ENCODE results near the gene PCNP. TPM values are rescaled to one million over a fixed set of nuclear protein-coding genes. Genes with fewer than 3 reads are reported as not detected.
A peak's percentile ranks its signal among the peaks of the same experiment; 100 is the strongest.

The PCNP gene
- total and polyA plus RNA-seq, 9 of the 15 experiments (the other 6 are each of a cell fraction or from before 2014, with no cell fraction given): 54.3 to 170 (median 150) TPM

- TF ChIP-seq ZNF140 (CRISPR knock-in tag; IDR thresholded peaks at IDR 0.05): peak; percentile 43; the same call in 1 of the 2 replicates
- TF ChIP-seq ARID1B (IDR thresholded peaks at IDR 0.05): peak; percentile 75
- peak; percentile 17; the same call in 1 of the 2 replicates for TF ChIP-seq SMARCE1 (IDR thresholded peaks at IDR 0.05)
- TF ChIP-seq ZNF707 (CRISPR knock-in tag; conservative IDR thresholded peaks at IDR 0.05): peak; percentile 67; the same call in 1 of the 2 replicates
- peak; percentile 85 for TF ChIP-seq PTRF (tag; IDR thresholded peaks at IDR 0.05)
- 0 out of 2 replicates have a peak, but pooled peaks have one; percentile 12 for TF ChIP-seq CTBP1 (IDR thresholded peaks at IDR 0.05; ENCODE audit: borderline replicate concordance)
- peak; percentile 64; the same call in 1 of the 2 replicates for TF ChIP-seq ETV5 (CRISPR knock-in tag; IDR thresholded peaks at IDR 0.05; ENCODE audit: low read depth)
- peak; percentile 82 for TF ChIP-seq TCF3 (CRISPR knock-in tag; IDR thresholded peaks at IDR 0.05)
- peak; percentile 71 for TF ChIP-seq CBFA2T3 (IDR thresholded peaks at IDR 0.05)
- peak; percentile 90 for TF ChIP-seq ZBTB9 (CRISPR knock-in tag; IDR thresholded peaks at IDR 0.05)
- peak in 1 of 2 experiments; percentile 87; a peak in 2 of 4 replicates for TF ChIP-seq TEAD1 (CRISPR knock-in tag; IDR thresholded peaks at IDR 0.05)
- peak; percentile 50; the same call in 1 of the 2 replicates for TF ChIP-seq PKNOX1 (IDR thresholded peaks at IDR 0.05)
- peak; percentile 88 for TF ChIP-seq PTTG1 (tag; IDR thresholded peaks at IDR 0.05; ENCODE audit: low read depth)
- 0 out of 2 replicates have a peak, but pooled peaks have one; percentile 18 for TF ChIP-seq SMARCA4 (IDR thresholded peaks at IDR 0.05)
- TF ChIP-seq ZBTB12 (CRISPR knock-in tag; IDR thresholded peaks at IDR 0.05): peak; percentile 69
- peak; percentile 83; the same call in 1 of the 2 replicates for TF ChIP-seq HBP1 (CRISPR knock-in tag; IDR thresholded peaks at IDR 0.05)
- TF ChIP-seq BACH1 (tag; IDR thresholded peaks at IDR 0.05): peak; percentile 68; the same call in 1 of the 2 replicates
- 0 out of 2 replicates have a peak, but pooled peaks have one; percentile 61 for TF ChIP-seq ZNF395 (CRISPR knock-in tag; IDR thresholded peaks at IDR 0.05)
- 0 out of 2 replicates have a peak, but pooled peaks have one; percentile 15 for TF ChIP-seq ZNF444 (CRISPR knock-in tag; IDR thresholded peaks at IDR 0.05)
- 0 out of 2 replicates have a peak, but pooled peaks have one; percentile 43 for TF ChIP-seq ZNF324 (CRISPR knock-in tag; IDR thresholded peaks at IDR 0.05)
- TF ChIP-seq HDAC1 (IDR thresholded peaks at IDR 0.05): 0 out of 4 replicates have a peak, but pooled peaks of 1 of the 2 experiments have one; percentile 16
- TF ChIP-seq HIVEP1 (CRISPR knock-in tag; IDR thresholded peaks at IDR 0.05): peak; percentile 91
- TF ChIP-seq ZNF668 (CRISPR knock-in tag; IDR thresholded peaks at IDR 0.05): peak; percentile 93
- TF ChIP-seq HDAC8 (tag; IDR thresholded peaks at IDR 0.05): 0 out of 2 replicates have a peak, but pooled peaks have one; percentile 41
These were observed 58.0 kb downstream of the PCNP start (continued) for GRCh38 chr3:101631959-101632358.

Data from K562 (cell line).